ENCODE results near the gene SH3BP5.

SH3BP5 gene

DNA sequence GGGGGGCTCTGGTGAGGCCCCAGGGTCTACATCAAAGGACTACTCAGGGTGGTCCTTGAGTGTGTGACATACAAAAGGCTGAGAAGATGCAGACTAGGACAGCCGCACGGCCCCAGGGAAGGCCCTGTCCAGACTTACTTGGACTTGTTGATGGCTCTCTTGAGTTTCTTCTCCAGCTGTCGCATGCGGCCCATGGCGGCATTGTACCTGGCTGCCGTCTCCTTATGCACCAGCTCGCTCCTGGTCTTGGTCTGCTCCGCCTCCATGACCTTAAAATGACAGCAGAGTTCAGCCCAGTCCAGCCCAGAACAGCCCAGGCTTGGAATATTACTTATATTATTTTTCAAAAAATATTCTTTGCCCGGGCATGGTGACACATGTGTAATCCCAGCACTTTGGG lies 70.4 kb downstream of the SH3BP5 start:
- in situ Hi-C loops (cut with HindIII; ENCODE audit: low pct_ligation_motif_present, low sequenced_read_pairs), result no loop called here
- Histone ChIP-seq H3K4me3 (ENCODE audit: low read depth, low read length) (no peak overlapping the region), H3K27ac (no peak overlapping the region), H3K27me3 (replicated peaks) (no peaks in the 10 kb centered on the region), H3K36me3 (replicated peaks) (peaks cover 45% of the 10 kb centered on the region)
- DNase-seq, result no peak
- TF ChIP-seq, protein P1, sequence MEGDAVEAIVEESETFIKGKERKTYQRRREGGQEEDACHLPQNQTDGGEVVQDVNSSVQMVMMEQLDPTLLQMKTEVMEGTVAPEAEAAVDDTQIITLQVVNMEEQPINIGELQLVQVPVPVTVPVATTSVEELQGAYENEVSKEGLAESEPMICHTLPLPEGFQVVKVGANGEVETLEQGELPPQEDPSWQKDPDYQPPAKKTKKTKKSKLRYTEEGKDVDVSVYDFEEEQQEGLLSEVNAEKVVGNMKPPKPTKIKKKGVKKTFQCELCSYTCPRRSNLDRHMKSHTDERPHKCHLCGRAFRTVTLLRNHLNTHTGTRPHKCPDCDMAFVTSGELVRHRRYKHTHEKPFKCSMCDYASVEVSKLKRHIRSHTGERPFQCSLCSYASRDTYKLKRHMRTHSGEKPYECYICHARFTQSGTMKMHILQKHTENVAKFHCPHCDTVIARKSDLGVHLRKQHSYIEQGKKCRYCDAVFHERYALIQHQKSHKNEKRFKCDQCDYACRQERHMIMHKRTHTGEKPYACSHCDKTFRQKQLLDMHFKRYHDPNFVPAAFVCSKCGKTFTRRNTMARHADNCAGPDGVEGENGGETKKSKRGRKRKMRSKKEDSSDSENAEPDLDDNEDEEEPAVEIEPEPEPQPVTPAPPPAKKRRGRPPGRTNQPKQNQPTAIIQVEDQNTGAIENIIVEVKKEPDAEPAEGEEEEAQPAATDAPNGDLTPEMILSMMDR (IDR thresholded peaks at IDR 0.05; ENCODE audit: low read depth, low read length, missing control alignments), result no peak

- no peak for DNase-seq
- Histone ChIP-seq H3K27ac (no peak overlapping the region), H3K4me3 (ENCODE audit: low read depth, low read length) (no peak overlapping the region), H3K36me3 (replicated peaks) (peaks cover 52% of the 10 kb centered on the region), H3K27me3 (replicated peaks) (no peaks in the 10 kb centered on the region)
- in situ Hi-C loops (cut with HindIII; ENCODE audit: low pct_ligation_motif_present, low sequenced_read_pairs), result no loop called here
- TF ChIP-seq, protein P1 (IDR thresholded peaks at IDR 0.05; ENCODE audit: low read depth, low read length, missing control alignments), result no peak
These were observed 71.1 kb downstream of the SH3BP5 start for GRCh38 chr3:15261274-15261673.

GRCh38 chr3:15260531-15260930 lies 71.9 kb downstream of the SH3BP5 start:
- no peak overlapping the region for H3K27ac ChIP-seq
- TF ChIP-seq, protein P1 (IDR thresholded peaks at IDR 0.05; ENCODE audit: low read depth, low read length, missing control alignments), result no peak
- no peaks in the 10 kb centered on the region for H3K27me3 ChIP-seq (replicated peaks)
- H3K4me3 ChIP-seq (ENCODE audit: low read depth, low read length), result no peak overlapping the region
- in situ Hi-C loops (cut with HindIII; ENCODE audit: low pct_ligation_motif_present, low sequenced_read_pairs), result no loop called here
- DNase-seq, result no peak
- peaks cover 57% of the 10 kb centered on the region for H3K36me3 ChIP-seq (replicated peaks)

- Histone ChIP-seq H3K4me3 (ENCODE audit: low read depth, low read length) (no peak overlapping the region), H3K36me3 (replicated peaks) (peaks cover 71% of the 10 kb centered on the region), H3K27me3 (replicated peaks) (no peaks in the 10 kb centered on the region), H3K27ac (no peak overlapping the region)
- in situ Hi-C loops (cut with HindIII; ENCODE audit: low pct_ligation_motif_present, low sequenced_read_pairs), result no loop called here
- no peak for DNase-seq
- TF ChIP-seq, protein P1 (IDR thresholded peaks at IDR 0.05; ENCODE audit: low read depth, low read length, missing control alignments), result no peak
These were observed 73.7 kb downstream of the SH3BP5 start for GRCh38 chr3:15258720-15259119.

DNA sequence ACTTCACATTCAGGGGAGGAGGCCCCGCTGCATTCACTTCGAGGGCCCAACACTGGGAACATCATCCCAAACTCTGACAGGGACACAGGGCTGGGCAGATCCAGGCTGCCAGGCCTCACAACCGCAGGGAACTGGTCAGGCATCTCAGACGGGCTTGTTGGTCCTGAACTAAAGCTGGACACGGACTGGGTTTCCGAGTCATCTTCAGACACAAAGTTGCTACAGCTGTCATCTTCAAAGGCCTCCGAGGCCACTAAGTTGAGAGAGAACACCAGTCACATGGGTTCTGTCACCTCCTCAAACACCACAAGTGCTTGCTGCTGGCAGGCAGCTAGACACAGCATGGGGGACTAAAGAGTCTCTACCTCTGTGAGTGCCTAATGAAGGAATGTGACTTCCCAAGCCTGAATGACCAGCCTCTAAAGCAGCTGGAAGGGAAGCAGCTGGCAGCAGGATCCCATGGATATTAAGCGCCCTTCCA lies 75.5 kb downstream of the SH3BP5 start:
- Histone ChIP-seq H3K4me3 (ENCODE audit: low read depth, low read length) (no peak overlapping the region), H3K27ac (no peak overlapping the region), H3K27me3 (replicated peaks) (no peaks in the 10 kb centered on the region), H3K36me3 (replicated peaks) (peaks cover 78% of the 10 kb centered on the region)
- in situ Hi-C loops (cut with HindIII; ENCODE audit: low pct_ligation_motif_present, low sequenced_read_pairs), result no loop called here
- TF ChIP-seq, protein P1 (IDR thresholded peaks at IDR 0.05; ENCODE audit: low read depth, low read length, missing control alignments), result no peak
- DNase-seq, result no peak

GRCh38 chr3:15255215-15255614 lies 77.2 kb downstream of the SH3BP5 start:
- no peak overlapping the region for H3K27ac ChIP-seq
- no peak overlapping the region for H3K4me3 ChIP-seq (ENCODE audit: low read depth, low read length)
- H3K36me3 ChIP-seq (replicated peaks), result peaks cover 84% of the 10 kb centered on the region
- DNase-seq, result no peak
- in situ Hi-C loops (cut with HindIII; ENCODE audit: low pct_ligation_motif_present, low sequenced_read_pairs), result no loop called here
- H3K27me3 ChIP-seq (replicated peaks), result no peaks in the 10 kb centered on the region
- TF ChIP-seq, protein P1 (IDR thresholded peaks at IDR 0.05; ENCODE audit: low read depth, low read length, missing control alignments), result no peak
